GM19099 (cell line): ENCODE data around the gene HIBADH.

ENCODE experiments used
- POLR2A ChIP-seq: IDR thresholded peaks from 3 replicates; pipeline ENCODE4 v1.6.1; 2011; ENCODE audit warnings: low read depth; ENCODE audit not compliant: insufficient read length; ENCODE audit errors: extremely low read depth

HIBADH gene

DNA sequence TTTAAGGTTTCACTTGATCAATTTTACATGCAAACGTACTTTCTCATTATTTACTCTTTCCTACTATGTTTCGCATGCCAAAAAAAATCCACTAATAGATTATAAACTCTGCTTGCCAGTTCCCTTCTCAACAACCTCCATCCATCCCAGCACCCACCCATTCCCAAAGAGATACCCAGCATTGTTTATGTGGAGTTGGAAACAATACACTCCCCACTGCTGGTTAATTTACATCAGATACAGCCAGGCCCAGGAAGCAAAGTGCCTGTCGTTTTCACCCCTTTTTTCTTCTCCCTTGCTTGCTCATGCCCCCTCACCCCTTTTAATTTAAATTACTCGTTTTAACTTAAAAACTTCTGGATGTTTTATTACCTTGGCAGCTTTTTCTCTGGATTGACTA lies 59.9 kb downstream of the HIBADH start:
- no peak for TF ChIP-seq POLR2A

DNA sequence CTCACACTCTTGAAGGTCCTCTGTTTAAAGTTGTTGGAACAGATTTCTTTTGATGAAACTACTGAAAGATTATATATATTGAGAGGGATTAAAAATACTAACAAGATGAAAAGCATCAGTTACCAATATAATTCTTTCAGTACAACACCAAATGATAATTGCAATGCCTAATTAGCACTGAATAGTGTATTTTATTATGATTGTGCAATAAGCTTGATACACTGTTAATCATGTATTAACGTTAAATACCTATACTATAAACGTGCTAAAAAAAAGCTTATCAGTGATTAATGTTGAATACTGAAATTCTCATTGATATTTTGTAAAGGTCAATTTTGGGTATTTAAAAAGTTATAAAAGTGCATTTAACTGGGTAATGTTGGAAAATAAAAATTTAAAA lies 61.5 kb downstream of the HIBADH start:
- TF ChIP-seq POLR2A = no peak

GRCh38 chr7:27600247-27600646 lies 62.4 kb downstream of the HIBADH start:
- no peak for TF ChIP-seq POLR2A

DNA sequence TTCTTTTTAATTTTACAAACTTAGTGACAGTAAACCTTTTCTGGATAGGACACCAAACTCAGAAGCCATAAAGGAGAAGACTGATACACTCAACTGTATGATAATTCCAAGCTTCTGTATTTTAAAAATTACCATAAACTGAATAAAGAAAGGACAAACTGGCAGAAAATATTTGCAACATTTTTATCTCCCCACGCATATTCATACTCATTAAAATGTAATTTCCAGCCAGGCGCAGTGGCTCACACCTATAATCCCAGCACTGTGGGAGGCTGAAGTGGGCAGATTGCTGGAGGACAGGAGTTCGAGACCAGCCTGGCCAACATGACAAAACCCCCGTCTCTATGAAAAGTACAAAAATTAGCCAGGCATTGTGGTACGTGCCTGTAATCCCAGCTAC lies 67.7 kb downstream of the HIBADH start:
- no peak for TF ChIP-seq POLR2A

GRCh38 chr7:27593226-27593625 lies 69.5 kb downstream of the HIBADH start:
- TF ChIP-seq POLR2A = no peak

DNA sequence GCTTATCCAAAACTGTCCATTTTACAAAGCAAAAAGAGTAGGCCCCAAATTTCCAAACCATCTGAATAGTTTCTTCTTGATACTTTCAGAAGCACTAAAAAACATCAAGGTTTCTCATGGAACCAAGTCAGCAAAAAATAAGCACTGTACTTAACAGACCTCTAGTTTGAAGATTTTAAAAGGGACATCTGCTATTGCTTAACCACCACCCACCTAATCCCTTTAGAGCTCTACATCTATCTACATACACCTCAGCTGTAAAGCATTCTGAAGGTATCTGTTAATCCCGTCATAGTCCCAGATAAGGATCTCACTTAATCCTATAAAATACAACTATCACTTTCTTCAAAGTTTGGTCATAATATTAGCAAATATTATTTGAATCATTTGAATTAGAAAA lies 72.3 kb downstream of the HIBADH start:
- TF ChIP-seq POLR2A = no peak

- TF ChIP-seq POLR2A = no peak
These were observed 75.3 kb downstream of the HIBADH start for GRCh38 chr7:27587429-27587828.

DNA sequence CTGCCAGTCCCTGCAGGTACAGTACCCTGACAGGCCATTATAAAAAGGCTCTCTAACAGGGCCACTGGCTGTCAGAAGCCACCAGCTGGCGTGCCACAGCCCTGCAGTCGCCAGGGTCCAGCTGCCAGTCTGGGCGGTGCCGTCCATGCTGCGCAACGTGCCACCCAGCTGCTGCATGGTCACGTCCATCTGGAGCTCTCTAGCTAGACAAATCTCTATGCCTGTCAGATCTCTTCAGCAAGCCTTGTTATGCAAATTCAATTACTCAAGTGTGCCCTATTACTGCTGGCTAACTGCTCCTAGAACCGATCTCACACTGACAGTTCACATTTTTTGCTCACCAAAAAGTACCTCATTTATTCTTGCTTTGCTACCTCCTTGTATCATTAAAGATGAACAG lies 75.9 kb downstream of the HIBADH start:
- TF ChIP-seq POLR2A = no peak

DNA sequence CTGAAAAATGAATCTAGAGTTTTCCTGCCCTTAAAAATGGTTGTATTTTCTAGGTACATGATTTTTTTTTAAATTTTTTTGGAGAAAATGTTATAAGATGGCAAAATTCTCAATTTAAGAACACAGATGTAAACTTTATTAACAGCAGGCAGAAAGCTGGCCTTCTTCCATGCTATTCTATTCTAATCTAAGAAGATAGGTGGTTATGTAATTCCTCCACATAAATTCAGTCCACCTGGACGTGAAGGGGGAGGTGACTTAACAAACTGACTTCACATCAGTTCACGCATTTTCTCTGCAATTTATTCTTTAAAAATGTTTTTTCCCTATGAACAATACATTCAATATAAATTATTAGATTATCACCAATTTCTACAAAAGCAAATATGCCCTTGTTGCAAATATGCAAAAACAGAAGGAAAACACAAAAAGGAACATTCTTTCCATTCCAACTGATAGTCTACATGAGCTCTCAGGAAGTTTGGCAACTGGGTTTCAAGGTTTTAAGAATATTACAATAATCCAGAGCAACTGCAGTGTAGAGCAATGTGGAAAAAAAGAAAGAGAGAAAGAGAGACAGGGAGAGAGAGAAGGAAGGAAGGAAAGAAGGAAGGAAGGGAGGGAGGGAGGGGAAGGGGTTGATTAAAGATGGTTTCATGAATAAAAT lies 76.8 kb downstream of the HIBADH start:
- no peak for TF ChIP-seq POLR2A

DNA sequence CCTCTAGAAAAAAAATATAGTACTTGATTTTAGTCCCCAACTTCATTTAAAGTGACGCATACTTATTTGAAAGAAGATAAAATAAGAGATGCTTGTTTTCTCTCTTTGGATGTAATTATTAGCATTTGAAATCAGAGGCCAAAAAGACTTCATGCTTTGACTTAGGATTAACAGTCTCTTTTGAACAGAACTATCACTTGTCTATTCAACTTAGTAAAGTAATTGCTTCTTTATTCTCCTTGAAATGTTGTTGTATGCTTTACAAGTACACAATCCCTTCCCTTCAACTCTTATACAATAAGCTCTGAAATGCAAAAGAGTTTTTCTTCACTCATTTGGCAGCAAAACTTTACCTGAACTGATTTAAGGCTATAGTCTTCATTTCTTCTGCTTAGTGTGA lies 80.8 kb downstream of the HIBADH start:
- TF ChIP-seq POLR2A = no peak

- no peak for TF ChIP-seq POLR2A
These were observed 81.6 kb downstream of the HIBADH start for GRCh38 chr7:27581119-27581518.

DNA sequence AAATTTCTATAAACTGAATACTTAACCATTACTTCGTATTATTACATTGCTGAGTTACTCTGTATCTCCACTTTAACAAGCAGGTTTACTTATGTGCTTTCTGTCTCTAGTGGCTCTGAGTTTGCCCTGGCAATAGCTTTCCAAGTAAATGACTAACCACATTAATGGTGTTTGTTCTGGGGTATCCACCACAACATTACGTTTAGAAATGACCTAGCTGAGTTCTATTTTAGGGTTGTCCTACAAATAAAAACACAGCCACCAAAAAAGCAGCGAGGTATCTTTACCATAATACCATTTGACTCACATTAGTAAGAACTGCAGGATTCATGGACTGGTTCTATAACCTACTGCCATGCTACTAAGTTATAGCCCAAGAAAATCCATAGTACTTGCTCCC lies 83.1 kb downstream of the HIBADH start:
- TF ChIP-seq POLR2A = no peak

DNA sequence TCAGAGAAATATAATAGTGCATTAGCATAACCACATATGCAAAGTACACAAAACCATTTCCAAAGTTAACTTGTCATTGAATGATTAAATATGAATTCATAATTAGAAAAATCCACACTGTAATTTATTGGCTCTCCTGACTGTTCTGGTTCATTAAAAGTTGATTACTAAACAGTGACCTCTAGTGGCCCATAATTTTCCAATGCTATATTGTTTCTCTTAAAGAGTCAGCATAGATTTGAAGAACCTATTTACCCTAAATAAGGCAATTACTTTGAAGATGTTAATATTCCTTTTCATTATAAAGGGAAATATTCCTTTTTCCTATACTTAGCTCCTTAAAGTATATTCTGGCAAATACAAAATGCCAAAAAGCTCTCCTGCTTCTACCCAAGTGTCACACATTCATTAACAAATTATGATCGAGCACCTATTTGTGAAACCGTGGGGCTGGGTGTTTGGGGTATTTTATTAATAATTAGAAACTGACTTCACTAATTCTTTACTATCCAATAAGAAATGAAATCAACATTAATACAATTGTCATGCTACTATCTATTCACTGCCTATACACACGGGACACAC lies 86.2 kb downstream of the HIBADH start:
- TF ChIP-seq POLR2A = no peak

GRCh38 chr7:27575613-27576012 lies 87.1 kb downstream of the HIBADH start:
- no peak for TF ChIP-seq POLR2A

GRCh38 chr7:27569106-27569505 lies 93.6 kb downstream of the HIBADH start:
- no peak for TF ChIP-seq POLR2A

DNA sequence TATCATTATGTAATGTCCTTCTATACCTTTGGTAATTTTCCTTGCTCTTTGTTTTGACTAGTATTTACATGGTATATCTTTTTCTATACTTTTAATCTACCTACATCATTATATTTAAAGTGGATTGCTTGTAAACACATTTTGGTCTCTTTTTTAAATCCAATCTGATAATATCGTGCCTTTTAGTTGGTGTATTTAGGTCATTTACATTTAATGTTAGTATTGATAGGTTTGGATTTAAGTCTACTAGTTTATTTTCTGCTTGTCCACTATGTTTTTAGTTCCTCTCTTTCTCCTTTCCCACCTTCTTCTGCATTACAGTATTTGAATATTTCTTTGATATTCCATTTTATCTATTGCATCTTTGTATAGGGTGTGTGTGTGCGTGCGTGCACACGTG lies 95.4 kb downstream of the HIBADH start:
- TF ChIP-seq POLR2A = no peak

DNA sequence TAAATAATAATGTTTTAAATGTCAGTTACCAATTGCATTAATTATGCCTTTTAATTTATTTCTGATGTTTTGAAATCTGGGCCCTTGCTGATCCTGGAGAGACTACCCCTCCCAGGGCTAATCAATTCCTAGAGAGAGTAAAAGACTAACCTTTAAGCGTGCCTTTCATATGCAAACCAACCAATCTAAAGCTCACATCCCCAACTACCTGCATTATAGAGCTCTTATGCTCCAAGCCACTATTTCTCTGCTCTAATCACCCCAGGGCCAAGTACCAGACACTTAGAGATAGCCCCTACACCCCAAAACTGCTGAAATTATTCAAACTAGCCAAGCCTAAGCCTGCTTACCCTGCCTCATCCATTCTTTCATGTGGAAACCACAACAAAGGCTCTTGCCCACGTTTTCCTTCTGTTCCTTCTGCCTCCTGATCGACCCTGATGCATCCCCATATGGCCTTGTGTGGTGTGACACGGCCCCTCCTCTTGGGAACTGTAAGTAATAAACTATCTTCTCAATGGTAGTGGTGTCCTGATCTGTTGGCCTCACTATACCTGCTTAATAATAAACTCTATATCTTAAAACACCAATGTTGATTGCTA lies 97.7 kb downstream of the HIBADH start:
- TF ChIP-seq POLR2A = no peak

DNA sequence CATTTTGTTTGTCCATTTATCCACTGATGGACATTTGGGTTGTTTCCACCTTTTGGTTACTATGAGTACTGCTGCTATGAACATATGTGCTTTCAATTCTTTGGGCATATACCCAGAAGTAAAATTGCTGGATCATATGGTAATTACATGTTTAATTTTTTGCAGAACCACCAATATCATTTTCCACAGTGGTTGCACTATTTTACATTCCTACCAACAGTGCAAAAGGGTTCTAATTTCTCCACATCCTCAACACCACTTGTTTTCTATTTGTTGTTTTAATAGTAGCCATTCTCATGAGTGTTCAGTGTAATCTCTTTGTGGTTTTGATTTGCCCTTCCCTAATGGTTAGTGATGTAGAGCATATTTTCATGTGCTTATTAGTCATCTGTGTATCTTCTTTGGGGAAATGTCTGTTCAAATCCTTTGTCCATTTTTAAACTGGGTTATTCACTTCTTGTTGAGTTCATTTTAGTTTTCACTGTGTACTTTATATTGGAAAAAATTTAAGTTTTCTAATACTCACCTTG lies 101.9 kb downstream of the HIBADH start:
- TF ChIP-seq POLR2A = no peak
